HG03521 (cell line): ENCODE measurements around the gene CPTP.

ENCODE experiments used
- ATAC-seq: cut with Tn5 transposase; IDR thresholded peaks from one replicate; pipeline ENCODE4 v1.9.1; 2021; ENCODE audit warnings: mild to moderate bottlenecking, moderate library complexity; ENCODE audit not compliant: unreplicated experiment

CPTP gene

GRCh38 chr1:1324524-1325287 lies at the start of gene CPTP, which contains the start of gene INTS11:
Gene CPTP (plus strand): TSS chr1:1324802. CDS start chr1:1326911, 2,109 bp downstream.
Gene INTS11 (minus strand): TSS chr1:1324660. CDS start chr1:1324608, 52 bp downstream.
- peak; percentile 82 for ATAC-seq

- ATAC-seq = no peak
These were observed 49.6 kb upstream of the CPTP start for GRCh38 chr1:1274931-1275431.

GRCh38 chr1:1275836-1276235 lies 48.8 kb upstream of the CPTP start:
- ATAC-seq = no peak

- ATAC-seq = no peak
These were observed 46.0 kb upstream of the CPTP start for GRCh38 chr1:1278620-1279019.

- ATAC-seq = no peak
These were observed 45.6 kb upstream of the CPTP start for GRCh38 chr1:1279028-1279427.

- no peak for ATAC-seq
These were observed 43.7 kb upstream of the CPTP start for GRCh38 chr1:1280782-1281481.

GRCh38 chr1:1281533-1282321 lies 42.9 kb upstream of the CPTP start:
- no peak for ATAC-seq

- no peak for ATAC-seq
These were observed 41.6 kb upstream of the CPTP start for GRCh38 chr1:1282998-1283397.

GRCh38 chr1:1283821-1284220 lies 40.8 kb upstream of the CPTP start:
- ATAC-seq = no peak

GRCh38 chr1:1284221-1285101 lies 40.1 kb upstream of the CPTP start:
- no peak for ATAC-seq

- ATAC-seq = no peak
These were observed 39.5 kb upstream of the CPTP start for GRCh38 chr1:1285102-1285571.

- no peak for ATAC-seq
These were observed 38.8 kb upstream of the CPTP start for GRCh38 chr1:1285611-1286311.

- ATAC-seq = no peak
These were observed 38.0 kb upstream of the CPTP start for GRCh38 chr1:1286313-1287261.

GRCh38 chr1:1287288-1288110 lies 37.1 kb upstream of the CPTP start:
- ATAC-seq = no peak

- ATAC-seq = no peak
These were observed 34.3 kb upstream of the CPTP start for GRCh38 chr1:1290238-1290731.

GRCh38 chr1:1291023-1291528 lies 33.5 kb upstream of the CPTP start:
- no peak for ATAC-seq
